SU-DHL-6 (cell line): Measurements from ENCODE around the gene TMSB4X.
"Not testable (repeated sequence)": the region's sequence is repeated elsewhere in the genome, so short reads cannot be mapped to it uniquely, and the experiment has no call there.

Experiments
- H2AFZ ChIP-seq: fragments of 200-600 bp; sonication (generic); 2 replicates; pipeline ENCODE4 v1.6.1; 2014; ENCODE audit warnings: low read depth, mild to moderate bottlenecking, moderate library complexity, mixed read lengths, antibody characterized with exemption, low read length; ENCODE audit not compliant: severe bottlenecking
- H3F3A ChIP-seq: fragments of 200-600 bp; shearing (Covaris generic); 2 replicates; pipeline ENCODE4 v1.6.0; 2016; ENCODE audit warnings: antibody characterized with exemption, mild to moderate bottlenecking; ENCODE audit not compliant: insufficient read depth
- H3K27ac ChIP-seq: fragments of 200-600 bp; sonication (generic); 2 replicates; pipeline ENCODE4 v1.5.1; 2016; ENCODE audit warnings: low read depth, mild to moderate bottlenecking, low read length, moderate library complexity, mixed read lengths
- H3K27me3 ChIP-seq: fragments of 200-600 bp; sonication (generic), shearing (Covaris generic); 2 replicates; pipeline ENCODE4 v1.6.0; 2014; ENCODE audit warnings: mild to moderate bottlenecking, low read length
- H3K36me3 ChIP-seq: fragments of 200-600 bp; sonication (generic); 2 replicates; pipeline ENCODE4 v1.6.1; 2014; ENCODE audit warnings: mild to moderate bottlenecking, low read length, mixed read lengths
- H3K4me2 ChIP-seq: fragments of 300-600, 200-600 bp; shearing (Covaris generic), sonication (generic); 2 replicates; pipeline ENCODE4 v1.6.0; 2014; ENCODE audit warnings: low read length, low read depth, mild to moderate bottlenecking; ENCODE audit not compliant: poor library complexity, severe bottlenecking
- H3K4me3 ChIP-seq: fragments of 200-600 bp; sonication (generic); 2 replicates; pipeline ENCODE4 v1.5.1; 2014; ENCODE audit warnings: antibody characterized with exemption, low read length, mild to moderate bottlenecking, mixed read lengths; ENCODE audit not compliant: insufficient read depth, poor library complexity, severe bottlenecking
- H3K79me2 ChIP-seq: fragments of 200-600 bp; sonication (generic); 2 replicates; pipeline ENCODE4 v1.6.1; 2014; ENCODE audit warnings: mild to moderate bottlenecking, low read length, moderate library complexity; ENCODE audit not compliant: insufficient read depth
- H3K9ac ChIP-seq: fragments of 200-600 bp; sonication (generic); 2 replicates; pipeline ENCODE4 v1.7.0; 2014; ENCODE audit warnings: mild to moderate bottlenecking, low read length
- H3K9me2 ChIP-seq: fragments of 200-600 bp; sonication (generic); replicated peaks from 2 replicates; pipeline ENCODE4 v1.6.1; 2014; ENCODE audit warnings: low read length; ENCODE audit not compliant: insufficient read depth
- H3K9me3 ChIP-seq: fragments of 200-600 bp; sonication (generic); 2 replicates; pipeline ENCODE4 v1.6.1; 2014; ENCODE audit warnings: low read length, mixed read lengths; ENCODE audit not compliant: insufficient read depth
- H4K20me1 ChIP-seq: fragments of 200-600 bp; sonication (generic); 2 replicates; pipeline ENCODE4 v1.6.1; 2014; ENCODE audit warnings: low read depth, mild to moderate bottlenecking, antibody characterized with exemption, low read length, moderate library complexity, mixed read lengths
- EZH2phosphoT487 ChIP-seq: fragments of 200-600 bp; sonication (generic), shearing (Covaris generic); conservative IDR thresholded peaks from 2 replicates; pipeline ENCODE4 v1.6.1; 2018; ENCODE audit warnings: mild to moderate bottlenecking, antibody characterized with exemption, low read length, moderate library complexity, mixed read lengths
- TF ChIP-seq, protein P1 (sequence below): fragments of 200-600 bp; sonication (generic); IDR thresholded peaks from one replicate; pipeline ENCODE4 v1.5.1; 2017; ENCODE audit warnings: antibody characterized with exemption, mild to moderate bottlenecking, low read length, moderate library complexity; ENCODE audit not compliant: insufficient read depth, poor library complexity, severe bottlenecking

Gene TMSB4X

DNA sequence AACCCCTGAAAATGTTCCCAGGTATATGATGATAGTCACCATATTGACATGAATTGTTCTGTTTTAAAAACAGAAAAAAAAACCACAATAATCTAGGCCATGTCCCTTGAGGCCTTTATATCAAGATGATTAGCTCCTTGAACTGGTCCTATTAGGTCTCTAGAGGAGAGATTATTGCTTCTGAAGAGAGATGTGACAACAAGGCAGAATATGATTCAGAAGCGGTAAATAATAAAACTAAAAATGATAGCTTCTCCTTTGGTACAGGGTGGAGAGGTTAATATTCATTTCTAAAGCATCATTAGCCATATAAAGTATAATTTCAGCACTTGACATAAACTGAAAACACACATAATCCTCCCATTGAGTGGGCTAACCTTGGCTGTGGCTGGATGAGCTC lies 42.7 kb upstream of the TMSB4X start:
- Histone ChIP-seq H3K9me3 (no peaks in the 10 kb centered on the region), H3K4me3 (no peak overlapping the region), H3K36me3 (no peaks in the 10 kb centered on the region), H3K4me2 (no peak overlapping the region), H4K20me1 (no peaks in the 10 kb centered on the region), H3K27me3 (no peaks in the 10 kb centered on the region), H2AFZ (no peak overlapping the region), H3K79me2 (no peaks in the 10 kb centered on the region), H3K9me2 (no peaks in the 10 kb centered on the region), H3F3A (no peaks in the 10 kb centered on the region), H3K27ac (no peak overlapping the region), H3K9ac (no peak overlapping the region)
- TF ChIP-seq EZH2phosphoT487, result no peak
- TF ChIP-seq, protein P1, sequence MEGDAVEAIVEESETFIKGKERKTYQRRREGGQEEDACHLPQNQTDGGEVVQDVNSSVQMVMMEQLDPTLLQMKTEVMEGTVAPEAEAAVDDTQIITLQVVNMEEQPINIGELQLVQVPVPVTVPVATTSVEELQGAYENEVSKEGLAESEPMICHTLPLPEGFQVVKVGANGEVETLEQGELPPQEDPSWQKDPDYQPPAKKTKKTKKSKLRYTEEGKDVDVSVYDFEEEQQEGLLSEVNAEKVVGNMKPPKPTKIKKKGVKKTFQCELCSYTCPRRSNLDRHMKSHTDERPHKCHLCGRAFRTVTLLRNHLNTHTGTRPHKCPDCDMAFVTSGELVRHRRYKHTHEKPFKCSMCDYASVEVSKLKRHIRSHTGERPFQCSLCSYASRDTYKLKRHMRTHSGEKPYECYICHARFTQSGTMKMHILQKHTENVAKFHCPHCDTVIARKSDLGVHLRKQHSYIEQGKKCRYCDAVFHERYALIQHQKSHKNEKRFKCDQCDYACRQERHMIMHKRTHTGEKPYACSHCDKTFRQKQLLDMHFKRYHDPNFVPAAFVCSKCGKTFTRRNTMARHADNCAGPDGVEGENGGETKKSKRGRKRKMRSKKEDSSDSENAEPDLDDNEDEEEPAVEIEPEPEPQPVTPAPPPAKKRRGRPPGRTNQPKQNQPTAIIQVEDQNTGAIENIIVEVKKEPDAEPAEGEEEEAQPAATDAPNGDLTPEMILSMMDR, result no peak

DNA sequence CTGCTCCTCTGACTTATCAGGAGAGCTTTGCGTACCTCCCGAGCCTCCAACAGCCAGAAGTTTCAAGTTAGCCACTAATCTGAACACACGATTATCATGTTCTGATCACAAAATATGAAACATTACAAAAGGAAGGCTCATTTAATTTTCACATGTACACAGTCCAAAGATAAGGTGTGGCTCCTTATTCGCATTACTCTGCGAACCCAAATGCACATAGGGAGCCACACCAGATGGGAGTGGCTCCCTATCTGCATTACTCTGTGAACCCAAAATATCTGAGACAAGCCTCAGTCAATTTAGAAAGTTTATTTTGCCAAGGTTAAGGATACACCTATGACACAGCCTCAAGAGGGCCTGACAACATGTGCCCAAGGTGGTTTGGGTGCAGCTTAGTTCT lies 40.1 kb upstream of the TMSB4X start:
- no peaks in the 10 kb centered on the region for H3K9me3 ChIP-seq

DNA sequence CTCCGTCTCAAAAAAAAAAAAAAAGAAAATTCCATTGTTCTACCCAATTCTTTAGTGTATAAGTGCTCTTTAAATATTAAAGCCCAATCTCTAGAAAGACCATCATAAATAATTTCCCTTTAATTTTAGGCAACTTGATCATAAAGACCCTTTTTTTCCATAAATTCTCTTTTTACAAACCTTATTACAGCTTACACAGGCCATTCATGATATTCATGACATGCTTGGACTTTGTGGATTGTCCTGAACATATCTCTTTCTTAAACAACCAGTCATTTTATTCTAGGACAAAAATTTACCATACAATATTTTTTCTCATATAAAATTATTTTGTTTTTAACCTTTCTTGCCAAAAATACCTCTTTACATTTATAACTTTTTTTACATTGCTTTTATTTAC lies 38.0 kb upstream of the TMSB4X start:
- Histone ChIP-seq H3K36me3 (no peaks in the 10 kb centered on the region), H4K20me1 (no peaks in the 10 kb centered on the region), H3K9ac (no peak overlapping the region), H3K27ac (no peak overlapping the region), H3F3A (no peaks in the 10 kb centered on the region), H3K9me2 (no peaks in the 10 kb centered on the region), H3K4me3 (no peak overlapping the region), H3K4me2 (no peak overlapping the region), H3K79me2 (no peaks in the 10 kb centered on the region), H2AFZ (no peak overlapping the region), H3K27me3 (no peaks in the 10 kb centered on the region), H3K9me3 (no peaks in the 10 kb centered on the region)
- TF ChIP-seq EZH2phosphoT487, result no peak
- TF ChIP-seq, protein P1, result no peak

More for the DNA sequence above, 40.1 kb upstream of the TMSB4X start:
- H3F3A ChIP-seq, result no peaks in the 10 kb centered on the region
- no peak for TF ChIP-seq EZH2phosphoT487
- TF ChIP-seq, protein P1, result no peak
- H3K4me2 ChIP-seq, result no peak overlapping the region
- H3K9me2 ChIP-seq, result no peaks in the 10 kb centered on the region
- no peak overlapping the region for H3K9ac ChIP-seq
- H4K20me1 ChIP-seq, result no peaks in the 10 kb centered on the region
- no peaks in the 10 kb centered on the region for H3K27me3 ChIP-seq
- no peak overlapping the region for H3K27ac ChIP-seq
- H3K4me3 ChIP-seq, result no peak overlapping the region
- H3K36me3 ChIP-seq, result no peaks in the 10 kb centered on the region
- H3K79me2 ChIP-seq, result no peaks in the 10 kb centered on the region
- H2AFZ ChIP-seq, result no peak overlapping the region

DNA sequence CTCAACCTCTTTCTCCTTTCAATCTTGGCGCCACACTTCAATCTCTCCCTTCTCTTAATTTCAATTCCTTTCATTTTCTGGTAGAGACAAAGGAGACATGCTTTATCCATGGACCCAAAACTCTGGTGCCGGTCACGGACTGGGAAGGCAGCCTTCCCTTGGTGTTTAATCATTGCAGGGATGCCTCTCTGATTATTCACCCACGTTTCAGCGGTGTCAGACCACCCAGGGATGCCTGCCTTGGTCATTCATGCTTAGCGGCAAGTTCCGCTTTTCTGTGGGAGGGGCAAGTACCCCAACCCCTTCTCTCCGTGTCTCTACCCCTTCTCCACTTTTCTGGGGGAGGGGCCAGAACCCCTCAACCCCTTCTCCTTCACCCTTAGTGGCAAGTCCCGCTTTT lies 34.4 kb upstream of the TMSB4X start:
- not testable (repeated sequence) for H3K36me3 ChIP-seq, H3K27me3 ChIP-seq, H3K27ac ChIP-seq, H3K4me2 ChIP-seq, H3F3A ChIP-seq, H2AFZ ChIP-seq, H3K79me2 ChIP-seq, H4K20me1 ChIP-seq, H3K9me3 ChIP-seq, H3K9ac ChIP-seq, H3K4me3 ChIP-seq, H3K9me2 ChIP-seq

DNA sequence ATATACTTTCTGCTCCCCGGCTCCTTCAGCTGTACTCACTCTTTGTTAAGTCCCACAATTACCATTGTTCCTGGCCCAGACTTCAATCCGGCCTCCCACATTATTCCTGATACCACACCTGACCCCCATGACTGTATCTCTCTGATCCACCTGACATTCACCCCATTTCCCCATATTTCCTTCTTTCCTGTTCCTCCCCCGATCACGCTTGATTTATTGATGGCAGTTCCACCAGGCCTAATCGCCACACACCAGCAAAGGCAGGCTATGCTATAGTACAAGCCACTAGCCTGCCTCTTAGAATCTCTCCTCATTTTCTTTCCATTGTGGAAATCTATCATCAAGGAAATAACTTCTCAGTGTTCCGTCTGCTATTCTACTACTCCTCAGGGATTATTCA lies 31.3 kb upstream of the TMSB4X start:
- H3K27me3 ChIP-seq, H3K79me2 ChIP-seq, H3K4me2 ChIP-seq, H3K9me3 ChIP-seq, H2AFZ ChIP-seq, H4K20me1 ChIP-seq, H3F3A ChIP-seq, H3K27ac ChIP-seq, H3K36me3 ChIP-seq, H3K4me3 ChIP-seq, H3K9ac ChIP-seq, H3K9me2 ChIP-seq: not testable (repeated sequence)

DNA sequence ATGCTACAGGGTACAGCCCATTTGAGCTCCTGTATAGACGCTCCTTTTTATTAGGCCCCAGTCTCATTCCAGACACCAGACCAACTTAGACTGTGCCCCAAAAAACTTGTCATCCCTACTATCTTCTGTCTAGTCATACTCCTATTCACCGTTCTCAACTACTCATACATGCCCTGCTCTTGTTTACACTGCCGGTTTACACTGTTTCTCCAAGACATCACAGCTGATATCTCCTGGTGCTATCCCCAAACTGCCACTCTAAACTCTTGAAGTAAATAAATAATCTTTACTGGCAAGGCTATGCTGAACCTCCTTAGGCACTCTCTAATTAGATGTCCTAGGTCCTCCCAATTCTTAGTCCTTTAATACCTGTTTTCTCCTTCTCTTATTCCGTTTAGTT lies 30.5 kb upstream of the TMSB4X start:
- H2AFZ ChIP-seq, result not testable (repeated sequence)

More for the DNA sequence above, 30.5 kb upstream of the TMSB4X start:
- not testable (repeated sequence) for H4K20me1 ChIP-seq, H3K79me2 ChIP-seq, H3K9me2 ChIP-seq, H3K4me2 ChIP-seq, H3K27ac ChIP-seq, H3K36me3 ChIP-seq, H3K9me3 ChIP-seq, H3K9ac ChIP-seq, H3K4me3 ChIP-seq, H3K27me3 ChIP-seq
- peaks cover 15% of the 10 kb centered on the region; the same call in 1 of the 2 replicates for H3F3A ChIP-seq
